Activated effector memory CD4-positive, alpha-beta T cell treated with Interleukin-2 at 50 U/mL for 16 hours (primary cell): ENCODE measurements around the gene TMED3.

Source experiments
- DNase-seq: peaks from one replicate; pipeline ENCODE4 v3.0.0-alpha.2; 2020

The TMED3 gene

DNA sequence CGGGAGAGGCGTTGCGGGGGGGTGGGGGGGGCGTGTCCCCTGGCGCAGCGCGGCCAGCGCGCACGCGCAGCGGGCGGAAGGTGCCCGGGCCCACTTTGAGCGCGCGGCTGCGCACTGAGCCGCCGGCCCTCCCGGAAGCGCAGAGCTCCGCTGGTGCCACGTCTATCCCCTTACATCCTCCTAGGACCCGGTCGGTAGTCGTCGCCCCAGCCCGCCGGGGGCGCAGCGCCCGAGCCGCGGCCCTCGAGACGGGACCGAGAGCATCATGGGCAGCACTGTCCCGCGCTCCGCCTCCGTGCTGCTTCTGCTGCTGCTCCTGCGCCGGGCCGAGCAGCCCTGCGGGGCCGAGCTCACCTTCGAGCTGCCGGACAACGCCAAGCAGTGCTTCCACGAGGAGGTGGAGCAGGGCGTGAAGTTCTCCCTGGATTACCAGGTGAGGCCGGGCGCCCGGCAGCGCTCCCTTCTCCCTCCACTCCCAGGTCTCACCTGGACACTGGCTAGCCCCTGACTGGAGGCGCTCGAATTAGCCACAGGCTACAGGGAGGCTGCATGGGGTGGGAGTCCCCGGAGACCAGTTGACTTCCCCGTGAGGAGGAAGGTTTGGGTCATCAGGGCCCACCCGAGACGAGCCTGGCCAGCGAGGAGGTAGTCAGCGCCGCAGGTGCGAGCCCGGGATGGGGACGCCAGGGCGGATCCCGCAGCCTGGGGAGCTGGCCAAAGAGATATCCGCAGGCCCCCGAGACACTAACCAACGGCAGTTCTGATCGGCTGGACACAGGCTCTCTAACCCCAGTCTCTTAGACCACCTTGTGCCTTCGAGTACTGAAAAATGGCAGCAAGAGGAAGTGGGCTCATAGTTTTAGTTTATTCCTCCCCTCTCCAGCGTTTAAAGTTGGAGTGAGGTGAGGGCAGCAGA, at the start of gene TMED3:
TSS of gene TMED3 (plus strand) at position 128 of the 916 bp plus-strand sequence. CDS start at position 266, 138 bp downstream.
- peak; percentile 76 for DNase-seq

DNA sequence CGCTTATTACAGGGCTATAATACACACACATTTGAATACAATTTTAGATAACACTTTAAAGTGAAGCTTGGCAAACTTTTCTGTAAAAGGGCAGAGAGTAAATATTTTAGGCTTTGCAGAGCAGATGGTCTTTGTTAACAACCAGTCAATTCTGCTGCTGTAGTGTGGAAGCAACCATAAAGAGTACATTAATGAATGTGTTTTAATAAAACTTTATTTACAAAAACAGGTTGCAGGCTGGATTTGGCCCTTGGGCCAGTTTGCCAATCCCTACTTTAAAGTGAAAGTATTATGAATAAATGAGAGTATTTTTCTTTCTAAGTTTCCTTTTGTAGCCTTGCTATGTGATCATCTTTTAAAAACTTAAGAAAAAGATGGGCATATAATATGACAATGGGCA, 49.1 kb upstream of the TMED3 start:
- DNase-seq = no peak

DNA sequence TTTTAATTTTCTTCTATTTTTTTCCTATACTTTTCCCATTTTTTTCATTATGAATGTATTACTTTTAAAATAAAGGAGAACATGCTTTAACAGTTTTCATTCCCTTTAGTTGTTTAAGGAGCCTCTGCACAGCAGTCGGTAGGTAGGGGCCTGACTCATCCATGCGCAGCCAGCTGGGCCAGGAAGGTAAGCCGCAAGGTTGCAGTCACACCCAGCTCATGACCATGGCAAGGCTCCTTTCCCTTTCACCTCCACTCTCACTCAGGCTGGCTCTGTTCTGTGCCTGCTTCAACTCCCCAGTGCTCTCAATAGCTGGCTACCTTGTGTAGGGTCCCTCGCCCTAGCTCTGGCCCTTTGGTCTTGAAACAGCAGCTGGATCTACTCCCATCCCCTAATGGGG, 45.7 kb upstream of the TMED3 start:
- no peak for DNase-seq

DNA sequence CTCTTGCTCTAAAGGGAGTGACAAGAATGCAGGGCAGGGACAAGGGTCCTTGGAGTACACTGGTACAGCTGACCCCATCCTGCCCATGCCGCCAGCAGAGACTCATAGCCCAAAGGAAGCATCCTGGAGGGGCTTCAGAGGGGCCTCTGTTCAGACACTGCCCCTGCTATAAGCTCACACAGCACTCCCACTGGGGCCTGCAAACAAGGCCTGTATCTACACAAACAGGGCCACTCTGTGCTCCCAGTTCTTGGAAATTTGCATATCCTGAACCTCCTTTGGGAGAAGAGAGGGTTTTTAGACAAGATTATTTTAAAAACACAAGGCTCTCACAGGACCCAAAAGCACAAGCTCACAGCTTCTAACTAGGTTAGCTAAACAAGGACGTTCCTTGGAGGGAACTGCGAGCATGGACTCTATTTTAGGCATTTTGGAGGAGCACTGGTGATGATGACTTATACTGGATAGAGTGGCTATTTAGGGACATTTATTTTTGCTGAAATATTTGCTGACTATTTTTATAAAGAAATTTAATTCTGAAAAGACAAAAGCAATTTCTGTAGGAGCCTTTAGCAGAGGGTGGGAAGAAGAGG, 44.8 kb upstream of the TMED3 start:
- no peak for DNase-seq

DNA sequence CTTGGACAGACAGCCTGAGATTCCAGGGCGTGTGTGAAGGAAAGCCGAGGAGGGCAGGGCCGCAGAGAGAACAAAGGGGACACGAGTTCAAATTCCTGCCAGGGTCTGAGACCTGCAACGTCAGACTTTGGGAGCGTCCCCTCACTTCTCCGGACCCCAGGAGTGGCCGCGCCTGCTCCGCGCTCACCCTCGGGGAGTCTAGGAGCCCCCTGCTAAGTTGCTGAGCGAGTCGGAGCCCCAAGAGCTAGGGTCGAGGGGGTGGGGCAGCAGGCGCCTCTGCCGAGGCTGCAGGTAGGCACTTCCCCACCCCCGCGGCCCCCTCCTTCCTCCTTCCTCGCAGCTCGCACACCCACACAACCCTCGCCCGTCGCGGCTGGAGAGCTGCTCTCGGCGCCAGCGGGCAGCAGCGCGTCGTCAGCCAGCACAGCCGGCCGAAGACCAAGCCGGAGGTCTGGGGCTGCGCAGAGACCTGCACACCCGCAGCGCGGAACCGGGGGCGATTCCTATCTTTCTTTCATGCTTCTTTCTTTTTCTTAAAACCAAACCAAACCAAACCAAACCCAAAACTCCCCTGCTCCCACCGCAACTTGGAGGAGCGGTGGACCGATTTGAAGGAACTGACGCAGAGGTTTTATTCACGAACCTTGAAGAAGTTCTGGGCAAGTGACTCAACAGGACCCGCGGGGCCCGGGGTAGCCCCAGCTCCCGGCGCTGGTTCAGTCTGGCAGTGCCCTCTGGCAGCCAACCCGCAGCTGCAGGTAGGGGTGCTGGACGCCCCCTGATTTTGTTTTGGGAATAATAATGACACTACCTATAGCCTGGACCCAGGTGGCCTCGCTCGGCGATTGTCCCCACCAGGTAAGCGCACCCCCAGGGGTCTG, 28.3 kb upstream of the TMED3 start, which contains the start of gene ANKRD34C:
TSS of gene ANKRD34C (plus strand) at position 352 of the 881 bp plus-strand sequence. CDS start 10,563 bp downstream, outside the sequence.
- DNase-seq = no peak

DNA sequence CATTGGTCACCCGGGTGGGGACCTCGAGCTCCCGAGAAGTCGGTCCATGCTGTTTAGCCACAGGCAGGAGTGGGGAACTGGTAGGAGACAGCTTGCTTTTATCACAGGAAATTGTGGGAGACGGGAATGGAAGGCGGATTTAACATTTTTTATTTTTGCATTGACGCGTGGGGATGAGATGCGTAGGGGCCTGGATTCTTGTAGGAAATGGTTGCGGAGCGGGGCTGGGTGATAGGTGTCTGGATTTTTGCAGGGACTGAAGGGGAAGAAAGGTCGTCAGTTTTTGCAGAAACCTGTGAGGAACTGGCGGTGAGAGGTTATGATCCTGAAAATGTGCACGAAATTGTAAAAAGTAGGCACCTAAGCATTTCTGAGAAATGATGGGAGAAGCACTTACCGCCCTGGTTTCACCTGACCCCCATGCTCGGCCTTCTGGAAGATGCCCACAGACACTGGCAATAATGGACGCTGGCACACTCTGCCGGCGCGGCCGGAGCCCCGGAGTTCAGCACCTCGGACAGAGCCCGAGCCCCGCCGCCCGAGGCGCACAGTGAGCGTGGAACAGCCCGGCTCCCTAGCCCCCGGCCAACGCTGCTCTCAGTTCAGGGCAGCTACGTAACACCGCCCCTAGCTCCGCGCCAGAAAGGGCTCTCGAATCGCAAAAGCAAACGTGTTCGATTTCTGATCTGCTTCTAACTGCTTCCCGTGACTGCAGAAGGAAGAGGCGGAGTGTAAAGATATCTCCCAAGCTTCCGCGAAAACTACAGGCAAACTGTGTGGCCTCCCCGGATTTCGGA, 27.5 kb upstream of the TMED3 start:
- no peak for DNase-seq

DNA sequence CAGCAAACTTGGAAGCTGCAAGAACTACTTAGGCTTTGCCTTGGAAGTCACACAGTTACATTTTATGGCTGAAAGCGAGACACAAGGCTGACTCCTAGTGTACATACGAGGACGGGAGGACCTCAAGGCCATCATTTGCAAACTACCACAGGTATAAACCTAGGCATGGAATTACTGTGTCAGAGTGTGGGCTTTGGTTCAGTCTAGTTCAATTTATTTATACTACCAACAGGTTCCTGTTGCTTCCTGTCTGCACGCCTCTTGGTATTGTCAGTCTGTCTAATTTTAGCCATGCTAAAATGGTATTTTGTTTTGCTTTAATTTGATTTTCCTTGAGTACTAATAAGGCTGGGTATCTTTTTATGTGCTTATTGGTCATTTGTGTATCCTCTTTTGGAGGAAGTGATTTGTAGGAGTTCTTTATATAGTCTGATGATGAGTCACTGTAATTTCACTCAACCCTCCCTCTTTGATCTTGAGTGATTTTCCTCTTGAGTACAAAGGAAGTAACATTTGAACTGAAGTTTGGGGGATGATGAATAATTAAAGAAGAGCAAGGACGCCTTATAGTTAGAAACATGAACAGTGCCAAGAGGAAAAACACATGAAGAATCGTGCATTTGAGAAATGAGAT, 20.2 kb upstream of the TMED3 start:
- DNase-seq = no peak

DNA sequence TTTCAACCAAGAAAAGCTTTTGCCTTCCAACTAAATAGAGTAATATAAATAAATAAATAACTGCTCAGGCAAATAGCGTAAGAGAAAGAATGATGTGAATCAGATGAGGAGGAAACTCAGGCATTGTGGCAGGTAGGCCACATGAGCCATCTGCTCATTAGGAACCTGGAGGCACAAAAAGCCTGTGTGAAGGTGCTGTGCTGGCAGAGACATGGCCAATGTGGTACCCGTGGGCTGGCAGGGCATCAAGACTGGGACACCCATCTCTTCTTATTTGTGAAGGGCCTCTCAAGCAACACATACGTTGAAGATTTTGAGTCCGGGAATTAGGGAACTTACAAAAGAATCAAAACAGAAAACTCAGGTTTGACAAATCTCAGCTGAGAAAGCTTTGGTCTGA, 18.9 kb upstream of the TMED3 start:
- DNase-seq = no peak

DNA sequence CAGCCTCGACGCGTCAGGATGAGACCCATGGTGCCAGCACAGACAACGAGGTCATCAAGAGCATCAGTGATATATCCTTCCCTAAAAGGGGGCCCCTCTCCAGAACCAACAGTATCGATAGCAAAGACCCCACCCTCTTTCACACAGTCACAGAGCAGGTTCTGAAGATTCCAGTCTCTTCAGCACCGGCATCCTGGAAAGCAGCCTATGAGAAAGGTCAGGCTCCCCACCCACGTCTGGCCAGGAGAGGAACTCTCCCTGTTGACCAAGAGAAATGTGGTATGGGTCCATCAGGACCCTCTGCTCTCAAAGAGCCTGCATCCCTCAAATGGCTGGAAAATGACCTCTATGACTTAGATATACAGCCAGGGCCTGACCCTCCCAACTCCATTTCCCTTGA, 16.8 kb upstream of the TMED3 start:
- no peak for DNase-seq

DNA sequence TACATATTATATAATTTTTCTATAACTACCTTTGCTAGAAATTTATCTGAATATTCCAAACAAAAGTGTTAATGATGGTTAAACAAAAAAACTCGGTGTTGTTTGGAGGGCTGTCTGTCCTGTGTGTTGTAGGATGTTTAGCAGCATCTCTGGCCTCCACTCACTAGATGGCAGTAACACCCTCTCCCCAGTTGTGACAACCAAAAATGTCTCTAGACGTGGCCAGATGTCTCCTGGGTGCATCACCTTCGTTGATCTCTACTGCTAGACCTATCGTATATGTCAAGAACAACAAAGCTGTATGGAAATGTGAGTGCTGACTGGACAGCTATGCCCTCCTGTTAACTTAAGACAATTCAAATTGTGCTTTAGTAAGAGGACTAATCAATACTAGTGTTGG, 14.3 kb upstream of the TMED3 start:
- no peak for DNase-seq

DNA sequence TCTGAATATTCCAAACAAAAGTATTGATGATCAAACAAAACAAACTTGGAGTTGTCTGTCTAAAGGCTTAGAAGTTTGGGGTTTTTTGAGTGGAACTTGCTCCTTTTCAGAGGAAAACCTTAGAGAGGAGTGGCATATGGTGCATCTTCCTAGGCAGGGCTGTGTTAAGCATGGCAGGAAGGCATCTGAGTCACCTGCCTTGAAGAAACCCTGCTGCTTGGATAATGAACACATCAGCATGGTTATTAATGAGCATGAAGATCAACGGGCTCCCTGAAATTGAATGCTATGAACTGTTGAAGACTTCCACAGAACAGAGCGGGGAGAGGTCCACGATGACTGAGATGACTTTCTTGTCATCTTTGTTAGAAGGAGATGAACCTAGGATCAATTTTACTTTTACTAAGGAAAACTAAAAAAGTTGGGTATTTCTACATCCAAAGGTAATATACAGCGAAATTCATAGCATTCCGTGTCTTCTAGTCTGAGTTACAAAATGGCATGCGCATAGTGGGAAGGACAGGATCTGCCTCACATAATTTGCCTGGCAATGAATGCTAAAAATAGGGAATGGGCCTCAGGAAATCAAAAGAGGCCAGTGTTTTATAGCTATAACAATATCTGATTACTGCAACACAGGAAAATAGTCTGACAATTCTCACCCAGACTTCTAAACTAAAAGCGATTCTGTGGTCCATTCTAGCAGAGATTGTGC, 11.6 kb upstream of the TMED3 start:
- DNase-seq = no peak

DNA sequence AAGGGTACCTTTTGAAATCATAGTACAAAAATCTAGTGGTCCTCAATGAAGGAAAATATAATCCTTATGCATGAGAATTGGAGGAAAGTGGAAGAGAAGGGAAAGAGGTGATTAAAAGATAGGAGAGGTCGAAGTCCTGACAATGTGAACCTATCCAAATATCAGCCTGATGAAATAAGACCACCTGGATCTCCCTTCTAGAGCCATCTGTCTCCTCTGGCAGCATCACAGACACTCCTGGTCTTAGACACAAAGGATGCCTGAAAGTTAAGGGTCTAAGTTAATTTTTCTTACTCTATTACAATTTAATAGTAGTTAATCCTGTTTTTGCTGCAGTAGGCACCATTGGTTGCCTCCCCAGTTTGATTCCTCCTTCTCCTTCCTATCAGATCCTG, 11.1 kb upstream of the TMED3 start:
- DNase-seq = no peak

DNA sequence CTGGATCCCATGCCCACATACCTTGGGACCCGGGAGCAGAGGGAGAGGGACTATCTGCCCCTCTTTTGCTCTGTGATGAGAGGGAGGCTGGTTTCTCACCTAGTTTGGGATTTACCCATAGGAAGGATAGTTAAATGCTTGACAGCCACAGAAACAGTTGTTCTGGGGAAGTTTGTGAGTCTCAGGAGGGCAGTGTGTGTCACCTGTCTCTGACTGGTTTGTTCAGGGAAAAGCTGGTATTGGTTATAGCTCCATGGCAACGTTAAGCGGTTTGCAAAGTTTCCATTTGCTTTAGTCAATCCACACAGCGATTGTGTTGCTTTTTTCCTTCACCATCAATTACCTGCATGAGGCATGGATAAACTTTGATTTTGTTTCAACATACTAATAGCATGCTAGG, 3.7 kb upstream of the TMED3 start:
- no peak for DNase-seq

DNA sequence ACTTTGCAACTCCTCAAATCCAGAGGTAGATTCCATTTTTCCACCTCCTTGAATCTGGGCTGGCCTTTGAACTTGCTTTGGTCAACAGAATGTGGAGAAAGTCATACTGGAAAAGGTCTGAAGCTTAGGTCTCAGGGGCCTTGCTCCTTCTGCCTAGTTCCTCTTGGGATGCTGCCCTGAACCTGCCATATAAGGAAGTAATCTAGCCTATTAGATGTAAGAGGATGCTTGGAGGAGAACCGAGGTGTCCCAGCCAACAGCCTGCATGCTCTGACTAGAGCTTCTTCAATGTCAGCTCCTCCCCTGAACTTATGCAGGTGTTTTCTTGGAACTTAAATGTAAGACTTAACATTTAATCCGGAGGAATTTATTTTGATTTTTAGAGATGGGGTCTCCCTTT, 2.0 kb upstream of the TMED3 start:
- DNase-seq = no peak

DNA sequence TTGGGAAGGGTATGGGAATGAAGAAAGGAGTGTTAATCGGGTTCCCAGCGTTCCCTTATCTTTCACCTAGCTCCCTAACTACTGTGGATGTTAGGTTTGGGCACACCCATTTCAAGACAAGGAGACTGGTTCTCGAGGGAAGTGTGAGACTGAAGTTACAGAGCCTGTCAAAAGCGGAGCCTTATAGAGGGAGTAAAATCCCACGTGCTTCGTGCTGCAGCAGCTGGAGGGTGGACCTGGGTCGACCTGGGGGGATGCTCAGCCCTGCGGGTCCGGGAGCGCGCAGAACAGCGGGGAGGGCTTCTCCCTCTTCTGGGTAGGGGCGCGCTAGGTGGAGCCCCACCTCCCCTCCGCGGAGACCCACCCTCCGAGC, 314 bp upstream of the TMED3 start:
- no peak for DNase-seq

DNA sequence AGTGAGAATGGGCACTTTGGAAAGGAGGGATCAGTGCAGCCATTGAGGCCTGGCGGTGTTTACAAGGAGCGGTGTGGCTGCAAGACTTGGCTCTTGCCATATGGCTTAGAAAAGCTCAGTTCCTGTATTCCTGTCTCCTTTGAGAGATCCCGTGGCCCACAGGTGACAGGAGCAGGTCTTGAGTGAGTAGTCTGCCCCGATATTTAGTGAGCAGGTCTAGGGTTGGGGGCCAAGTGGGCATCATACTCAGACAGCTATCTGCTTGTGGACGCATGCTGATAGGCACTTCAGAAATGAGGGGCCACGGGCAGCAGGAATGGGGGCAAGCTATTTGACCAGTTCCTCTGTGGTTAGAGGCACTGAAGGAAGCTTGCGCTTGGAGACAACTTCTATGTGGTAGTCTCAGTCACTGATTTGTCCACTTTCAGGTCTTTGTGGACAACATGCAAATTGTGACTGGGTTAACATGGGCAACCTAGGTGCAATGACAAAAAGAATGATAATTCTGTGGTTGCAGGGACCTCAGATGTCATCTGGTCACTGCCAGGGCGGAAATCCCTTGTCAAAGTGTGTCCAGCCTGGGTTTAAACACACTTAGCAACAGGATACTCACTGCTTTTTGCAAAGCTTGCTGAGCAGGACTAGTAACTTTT, 1.1 kb downstream of the TMED3 start:
- DNase-seq = no peak

DNA sequence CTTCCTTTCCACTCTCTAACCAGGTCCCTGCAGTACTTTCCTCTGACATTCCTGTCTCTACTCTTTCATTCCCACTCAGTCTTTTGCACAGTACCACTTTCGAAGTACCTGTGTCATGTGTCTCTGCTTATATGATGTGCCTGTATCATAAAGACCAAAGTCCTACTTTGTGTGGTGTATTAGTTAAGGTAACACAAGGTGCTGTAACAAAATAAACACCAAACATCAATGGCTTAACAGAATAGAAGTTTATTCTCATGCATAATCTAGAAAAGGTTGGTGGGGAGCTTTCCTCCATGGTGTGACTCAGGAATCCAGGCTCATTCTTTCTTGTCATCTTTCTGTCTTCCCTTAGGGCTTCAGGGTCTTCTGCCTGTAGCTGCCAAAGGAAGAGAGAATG, 3.3 kb downstream of the TMED3 start:
- no peak for DNase-seq

DNA sequence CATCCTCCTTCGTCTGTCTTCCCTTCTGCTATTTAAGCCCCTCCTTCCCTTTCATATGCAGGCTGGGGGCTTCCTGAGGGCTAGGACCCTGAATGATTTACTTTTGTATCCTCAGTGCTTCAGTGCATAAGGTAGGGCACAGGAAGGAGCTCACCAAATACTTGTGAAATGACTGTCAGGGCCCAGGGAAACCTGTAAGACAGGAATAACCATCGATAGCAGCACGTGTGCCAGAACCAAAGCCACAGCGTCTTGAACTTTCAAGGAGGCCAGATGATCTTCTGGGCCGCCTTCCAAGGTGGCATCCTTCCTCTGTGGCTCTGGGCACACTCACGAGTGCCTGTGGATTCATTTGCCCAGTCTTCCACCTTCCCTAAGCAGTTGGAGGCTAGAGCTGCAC, 3.9 kb downstream of the TMED3 start:
- no peak for DNase-seq

DNA sequence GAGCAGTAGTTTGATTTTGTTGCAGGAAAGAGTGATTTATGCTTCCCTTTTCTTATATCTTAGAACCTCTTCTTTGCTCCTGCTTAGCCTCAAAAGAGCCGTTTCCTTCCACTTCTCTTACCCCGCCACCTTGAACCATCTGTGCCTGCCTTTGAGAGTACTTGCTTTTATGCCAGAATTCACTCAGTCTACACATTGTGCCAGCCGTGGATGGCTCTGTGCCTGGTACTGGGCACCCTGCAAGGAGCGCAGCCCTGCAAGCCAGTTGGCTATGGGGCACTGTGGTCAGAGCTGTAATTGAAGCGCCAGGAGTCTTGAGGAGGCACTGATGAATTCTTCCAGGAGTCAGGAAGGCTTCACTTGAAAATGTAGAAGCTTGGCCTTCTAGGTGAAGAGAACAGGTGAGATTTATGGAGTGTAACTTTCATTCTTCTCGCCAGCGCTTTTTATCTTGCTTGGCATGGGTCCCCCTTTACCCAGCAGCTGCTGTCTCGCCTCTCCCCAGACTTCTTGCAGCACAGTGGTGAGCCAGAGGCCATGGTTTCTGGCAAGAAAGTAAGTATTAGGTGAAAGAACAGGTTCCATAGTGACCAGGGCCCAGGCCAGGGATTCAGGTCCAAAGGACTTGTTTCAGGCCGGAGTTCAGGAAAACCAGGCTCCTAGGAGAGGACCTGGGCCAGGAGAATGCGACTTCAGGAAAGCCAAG, 4.9 kb downstream of the TMED3 start:
- DNase-seq = no peak

DNA sequence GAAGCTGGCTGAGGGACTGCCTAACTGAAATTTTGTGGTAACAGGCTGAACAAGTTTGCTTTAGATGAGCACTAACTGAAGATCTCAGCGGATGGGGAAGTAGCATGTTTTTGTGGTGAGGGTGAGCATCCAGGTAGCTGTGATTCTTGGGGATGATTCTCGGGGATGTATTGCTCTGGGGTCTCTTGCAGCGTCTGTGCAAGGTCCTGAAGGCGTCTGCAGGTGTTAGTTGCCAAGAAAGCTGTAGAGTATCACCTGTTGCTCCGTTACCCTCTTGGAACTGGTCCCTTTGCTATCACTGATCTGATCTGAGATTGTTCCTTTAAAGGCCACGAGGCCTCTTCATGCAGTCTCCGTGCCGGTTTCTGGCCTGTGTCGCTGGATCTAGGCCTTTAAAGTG, 6.0 kb downstream of the TMED3 start:
- DNase-seq = no peak
